Measurements from ENCODE around the gene RUVBL2.

DNA sequence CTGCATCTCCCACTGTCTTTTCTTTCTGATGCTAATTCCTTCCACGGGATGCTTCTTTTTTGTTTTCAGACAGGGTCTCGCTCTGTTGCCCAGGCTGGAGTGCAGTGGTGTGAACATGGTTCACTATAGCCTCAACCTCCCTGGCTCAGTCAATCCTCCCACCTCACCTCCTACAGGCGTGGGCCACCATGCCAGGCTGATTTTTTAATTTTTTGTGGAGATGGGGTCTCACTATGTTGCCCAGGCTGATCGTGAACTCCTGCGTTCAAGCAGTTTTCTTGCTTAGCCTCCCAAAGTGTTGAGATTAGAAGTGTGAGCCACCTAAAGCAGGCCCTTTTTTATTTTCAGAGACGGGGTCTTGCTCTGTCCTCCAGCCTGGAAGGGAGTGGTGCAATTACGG is 5.4 kb upstream of the RUVBL2 start:
- no peak for TF ChIP-seq EZH2phosphoT487 (IDR thresholded peaks at IDR 0.05; ENCODE audit: low read depth)
- TF ChIP-seq, protein P1, sequence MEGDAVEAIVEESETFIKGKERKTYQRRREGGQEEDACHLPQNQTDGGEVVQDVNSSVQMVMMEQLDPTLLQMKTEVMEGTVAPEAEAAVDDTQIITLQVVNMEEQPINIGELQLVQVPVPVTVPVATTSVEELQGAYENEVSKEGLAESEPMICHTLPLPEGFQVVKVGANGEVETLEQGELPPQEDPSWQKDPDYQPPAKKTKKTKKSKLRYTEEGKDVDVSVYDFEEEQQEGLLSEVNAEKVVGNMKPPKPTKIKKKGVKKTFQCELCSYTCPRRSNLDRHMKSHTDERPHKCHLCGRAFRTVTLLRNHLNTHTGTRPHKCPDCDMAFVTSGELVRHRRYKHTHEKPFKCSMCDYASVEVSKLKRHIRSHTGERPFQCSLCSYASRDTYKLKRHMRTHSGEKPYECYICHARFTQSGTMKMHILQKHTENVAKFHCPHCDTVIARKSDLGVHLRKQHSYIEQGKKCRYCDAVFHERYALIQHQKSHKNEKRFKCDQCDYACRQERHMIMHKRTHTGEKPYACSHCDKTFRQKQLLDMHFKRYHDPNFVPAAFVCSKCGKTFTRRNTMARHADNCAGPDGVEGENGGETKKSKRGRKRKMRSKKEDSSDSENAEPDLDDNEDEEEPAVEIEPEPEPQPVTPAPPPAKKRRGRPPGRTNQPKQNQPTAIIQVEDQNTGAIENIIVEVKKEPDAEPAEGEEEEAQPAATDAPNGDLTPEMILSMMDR (IDR thresholded peaks at IDR 0.05; ENCODE audit: low read depth, low read length), result no peak
